Measurements from ENCODE around the gene ANO9.
"Not testable (repeated sequence)": the region's sequence is repeated elsewhere in the genome, so short reads cannot be mapped to it uniquely, and the experiment has no call there.

The ANO9 gene

GRCh38 chr11:469684-470560 lies 28.1 kb upstream of the ANO9 start:
- no peak for DNase-seq

GRCh38 chr11:469026-469683 lies 27.3 kb upstream of the ANO9 start:
- DNase-seq, result not testable (repeated sequence)

- no peak for DNase-seq
These were observed 26.7 kb upstream of the ANO9 start for GRCh38 chr11:468493-468892.

GRCh38 chr11:468036-468435 lies 26.2 kb upstream of the ANO9 start:
- DNase-seq, result no peak

- DNase-seq, result no peak
These were observed 24.2 kb upstream of the ANO9 start for GRCh38 chr11:465896-466530.

GRCh38 chr11:464316-464715 lies 22.5 kb upstream of the ANO9 start:
- DNase-seq, result no peak

GRCh38 chr11:462107-462890 lies 20.5 kb upstream of the ANO9 start:
- no peak for DNase-seq

GRCh38 chr11:461626-462025 lies 19.8 kb upstream of the ANO9 start:
- no peak for DNase-seq

GRCh38 chr11:460331-461199 lies 18.8 kb upstream of the ANO9 start:
- DNase-seq, result no peak

GRCh38 chr11:459511-460220 lies 17.9 kb upstream of the ANO9 start:
- DNase-seq, result no peak

GRCh38 chr11:457111-457760 lies 15.4 kb upstream of the ANO9 start:
- no peak for DNase-seq

GRCh38 chr11:456533-456932 lies 14.7 kb upstream of the ANO9 start:
- DNase-seq, result no peak

GRCh38 chr11:455566-456147 lies 13.8 kb upstream of the ANO9 start:
- DNase-seq, result no peak

GRCh38 chr11:454801-455565 lies 13.2 kb upstream of the ANO9 start:
- DNase-seq, result no peak

- DNase-seq, result no peak
These were observed 12.2 kb upstream of the ANO9 start for GRCh38 chr11:454043-454442.

GRCh38 chr11:453564-453963 lies 11.8 kb upstream of the ANO9 start:
- DNase-seq, result no peak

GRCh38 chr11:452916-453527 lies 11.2 kb upstream of the ANO9 start:
- DNase-seq, result no peak

GRCh38 chr11:452203-452744 lies 10.5 kb upstream of the ANO9 start:
- DNase-seq, result no peak

GRCh38 chr11:451738-452137 lies 9.9 kb upstream of the ANO9 start:
- no peak for DNase-seq
